H7 (cell line): ENCODE data around the gene CTSD. TPM values are rescaled to one million over a fixed set of nuclear protein-coding genes. Genes with fewer than 3 reads are reported as not detected.
"Not testable (repeated sequence)": the region's sequence is repeated elsewhere in the genome, so short reads cannot be mapped to it uniquely, and the experiment has no call there.

ENCODE experiments used
- DNase-seq: peaks from one replicate; pipeline ENCODE4 v3.0.0; 2012
- H3K27me3 ChIP-seq: 2 replicates; pipeline ENCODE4 v1.6.0; 2011; ENCODE audit warnings: mild to moderate bottlenecking, low read length; ENCODE audit not compliant: control insufficient read depth, insufficient read depth
- H3K36me3 ChIP-seq: replicated peaks from 2 replicates; pipeline ENCODE4 v1.5.1; 2011; ENCODE audit warnings: low read length; ENCODE audit not compliant: control insufficient read depth, insufficient read depth
- H3K4me3 ChIP-seq: 2 replicates; pipeline ENCODE4 v1.5.1; 2011; ENCODE audit warnings: low read depth, mild to moderate bottlenecking, control low read depth, low read length, moderate library complexity; ENCODE audit not compliant: insufficient read depth
- total RNA-seq: library from RNA; depleted of rRNA; stranded (reverse); fragments of >200 nt; shearing (Covaris generic); gene quantifications from 2 replicates; pipeline ENCODE4 v1.2.3, GENCODE V29; 2014; rRNA removed

CTSD gene
- 177 and 235 TPM in 2 replicates for total RNA-seq

- H3K27me3 ChIP-seq: 0 out of 2 replicates have a peak, but pooled peaks cover 2% of the 10 kb centered on the region
- DNase-seq: peak; percentile 100
- peak within 1 kb of the TSS; percentile 76 for H3K4me3 ChIP-seq
- H3K36me3 ChIP-seq: no peaks in the 10 kb centered on the region; the same call in 1 of the 2 replicates
Measured at GRCh38 chr11:1763796-1764661, at the start of gene CTSD. Gene CTSD, minus strand, starts transcription at chr11:1763927. Its CDS starts 68 bp downstream, at chr11:1763859.

- H3K36me3 ChIP-seq, DNase-seq, H3K4me3 ChIP-seq, H3K27me3 ChIP-seq: not testable (repeated sequence)
Measured at GRCh38 chr11:1813356-1813755, 49.6 kb upstream of the CTSD start.

DNA sequence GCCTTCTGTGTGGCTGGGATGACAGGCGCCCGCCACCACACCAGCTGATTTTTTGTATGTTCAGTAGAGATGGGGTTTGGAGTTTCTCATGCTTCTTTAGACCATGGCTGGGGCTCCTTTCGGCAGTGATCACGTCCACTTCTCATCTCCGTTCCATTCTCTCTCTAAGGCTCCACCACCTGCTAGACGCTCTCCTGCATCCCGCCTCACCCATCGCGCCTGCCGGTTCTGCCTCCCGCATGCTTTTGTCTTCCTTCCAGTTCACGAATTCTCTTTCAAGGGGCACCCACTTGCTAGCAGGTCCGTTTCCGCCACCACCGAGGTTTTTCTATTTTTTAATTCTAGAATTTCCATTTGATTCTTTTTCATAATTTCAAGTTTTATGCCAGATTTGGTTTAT, 49.1 kb upstream of the CTSD start:
- H3K27me3 ChIP-seq: no peaks in the 10 kb centered on the region
- DNase-seq: no peak
- H3K4me3 ChIP-seq: no peak overlapping the region
- H3K36me3 ChIP-seq: no peaks in the 10 kb centered on the region

- no peaks in the 10 kb centered on the region for H3K36me3 ChIP-seq
- no peaks in the 10 kb centered on the region for H3K27me3 ChIP-seq
- H3K4me3 ChIP-seq: no peak overlapping the region
- no peak for DNase-seq
Measured at GRCh38 chr11:1812274-1812673, 48.5 kb upstream of the CTSD start.

GRCh38 chr11:1810761-1811160, 47.0 kb upstream of the CTSD start:
- H3K27me3 ChIP-seq: no peaks in the 10 kb centered on the region
- no peak for DNase-seq

DNA sequence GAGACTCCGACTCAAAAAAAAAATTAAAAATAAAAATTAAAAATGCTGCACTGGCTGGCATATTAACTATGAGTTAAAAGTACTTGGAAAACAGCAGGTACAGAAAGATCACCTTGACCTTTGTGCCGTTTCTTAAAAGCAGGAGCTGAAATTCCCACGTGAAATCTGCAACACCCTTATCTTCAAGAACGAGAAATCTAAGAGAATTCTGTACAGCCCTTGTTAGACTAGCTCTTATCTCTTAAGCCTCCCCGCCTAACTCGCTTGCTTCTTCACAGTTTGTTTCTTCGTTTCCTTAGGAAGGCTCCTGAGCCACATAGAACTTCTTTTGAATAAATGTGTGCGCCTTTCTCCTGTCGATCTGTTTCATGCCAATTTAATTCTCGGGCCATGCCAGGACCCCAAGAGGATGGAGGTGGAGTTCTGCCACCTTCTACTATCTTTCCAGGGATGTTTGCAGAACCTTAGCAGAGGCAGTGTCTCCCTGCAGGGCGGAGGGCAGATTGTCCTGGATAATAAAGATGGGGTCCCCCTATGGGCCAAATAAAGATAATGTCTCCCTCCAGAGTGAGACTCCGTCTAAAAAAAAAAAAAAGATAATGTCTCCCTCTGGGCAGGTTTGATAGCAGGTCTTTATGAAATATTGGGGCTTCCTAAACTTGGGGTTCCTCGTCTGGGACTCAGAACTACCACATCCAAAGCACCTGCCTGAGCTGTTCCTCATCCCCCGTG, 43.7 kb upstream of the CTSD start:
- Histone ChIP-seq H3K36me3 (no peaks in the 10 kb centered on the region), H3K27me3 (no peaks in the 10 kb centered on the region), H3K4me3 (no peak overlapping the region)
- peak; percentile 84 for DNase-seq

More at GRCh38 chr11:1810761-1811160, 47.0 kb upstream of the CTSD start:
- Histone ChIP-seq H3K4me3 (no peak overlapping the region), H3K36me3 (no peaks in the 10 kb centered on the region)

DNA sequence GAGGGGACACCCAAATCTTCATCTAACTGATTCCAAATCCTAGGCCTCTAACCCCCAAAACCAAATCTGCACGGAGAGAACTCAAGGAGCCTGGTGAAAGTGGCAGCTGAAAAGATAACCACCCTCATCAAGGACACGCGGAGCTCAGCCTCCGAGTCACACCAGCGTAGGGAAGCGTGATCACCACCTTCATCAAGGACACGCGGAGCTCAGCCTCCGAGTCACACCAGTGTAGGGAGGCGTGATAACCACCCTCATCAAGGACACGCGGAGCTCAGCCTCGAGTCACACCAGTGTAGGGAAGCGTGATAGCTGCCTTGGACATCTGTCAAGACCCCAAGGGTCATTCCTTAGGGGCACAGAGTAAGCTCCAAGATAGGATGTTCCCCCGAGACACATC, 41.8 kb upstream of the CTSD start:
- no peaks in the 10 kb centered on the region for H3K36me3 ChIP-seq
- no peaks in the 10 kb centered on the region for H3K27me3 ChIP-seq
- H3K4me3 ChIP-seq: no peak overlapping the region
- DNase-seq: no peak

DNA sequence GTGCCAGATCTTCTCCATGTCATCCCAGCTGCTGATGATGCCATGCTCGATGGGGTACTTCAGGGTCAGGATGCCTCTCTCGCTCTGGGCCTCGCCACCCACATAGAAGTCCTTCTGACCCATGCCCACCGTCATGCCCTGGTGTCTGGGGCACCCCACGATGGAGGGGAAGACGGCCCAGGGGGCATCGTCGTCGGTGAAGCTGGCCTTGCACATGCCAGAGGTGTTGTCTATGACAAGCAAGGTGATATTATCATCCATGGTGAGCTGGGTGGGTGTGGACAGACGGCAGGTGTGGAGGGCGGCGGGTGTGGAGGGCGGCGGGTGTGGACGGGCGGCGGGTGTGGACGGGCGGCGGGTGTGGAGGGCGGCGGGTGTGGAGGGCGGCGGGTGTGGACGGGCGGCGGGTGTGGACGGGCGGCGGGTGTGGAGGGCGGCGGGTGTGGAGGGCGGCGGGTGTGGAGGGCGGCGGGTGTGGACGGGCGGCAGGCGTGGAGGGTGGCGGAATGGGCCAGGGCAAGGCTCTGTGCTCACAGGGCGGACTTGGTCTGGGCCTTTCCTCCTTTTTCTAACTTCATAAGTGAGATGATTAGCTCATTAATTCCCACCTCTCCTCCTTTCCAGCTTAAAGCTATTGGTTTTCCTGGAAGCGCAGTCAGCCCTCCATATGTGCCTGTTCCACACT, 40.2 kb upstream of the CTSD start:
- not testable (repeated sequence) for H3K27me3 ChIP-seq, DNase-seq, H3K36me3 ChIP-seq, H3K4me3 ChIP-seq

- Histone ChIP-seq H3K36me3 (no peaks in the 10 kb centered on the region), H3K4me3 (no peak overlapping the region), H3K27me3 (no peaks in the 10 kb centered on the region)
- DNase-seq: no peak
Measured at GRCh38 chr11:1803246-1803645, 39.5 kb upstream of the CTSD start.

- Histone ChIP-seq H3K4me3 (no peak overlapping the region), H3K27me3 (no peaks in the 10 kb centered on the region), H3K36me3 (no peaks in the 10 kb centered on the region)
- no peak for DNase-seq
Measured at GRCh38 chr11:1797391-1798125, 33.8 kb upstream of the CTSD start.

GRCh38 chr11:1796413-1797011, 32.8 kb upstream of the CTSD start:
- H3K27me3 ChIP-seq: no peaks in the 10 kb centered on the region
- no peak overlapping the region for H3K4me3 ChIP-seq
- peak; percentile 69 for DNase-seq
- no peaks in the 10 kb centered on the region for H3K36me3 ChIP-seq

GRCh38 chr11:1793081-1793480, 29.4 kb upstream of the CTSD start:
- Histone ChIP-seq H3K36me3 (no peaks in the 10 kb centered on the region), H3K27me3 (no peaks in the 10 kb centered on the region), H3K4me3 (no peak overlapping the region)
- DNase-seq: no peak

DNA sequence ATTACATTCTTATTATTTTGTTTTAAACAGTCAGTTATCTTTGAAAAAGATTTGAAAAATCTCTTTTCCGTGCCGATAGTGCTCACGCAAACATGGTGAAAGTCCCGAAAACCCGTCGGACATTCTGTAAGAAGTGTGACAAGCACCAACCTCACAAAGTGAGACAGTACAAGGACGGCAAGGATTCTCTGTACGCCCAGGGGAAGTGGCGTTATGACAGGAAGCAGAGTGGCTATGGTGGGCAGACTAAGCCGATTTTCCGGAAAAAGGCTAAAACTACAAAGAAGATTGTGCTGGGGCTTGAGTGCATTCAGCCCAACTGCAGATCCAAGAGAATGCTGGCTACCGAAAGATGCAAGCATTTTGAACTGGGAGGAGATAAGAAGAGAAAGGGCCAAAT, 28.7 kb upstream of the CTSD start:
- no peak for DNase-seq
- Histone ChIP-seq H3K36me3 (no peaks in the 10 kb centered on the region), H3K27me3 (no peaks in the 10 kb centered on the region), H3K4me3 (no peak overlapping the region)

- Histone ChIP-seq H3K4me3 (no peak overlapping the region), H3K27me3 (no peaks in the 10 kb centered on the region), H3K36me3 (no peaks in the 10 kb centered on the region)
- no peak for DNase-seq
Measured at GRCh38 chr11:1791912-1792311, 28.2 kb upstream of the CTSD start.
